Measurements from ENCODE around the gene FLRT1.

- no peak for TF ChIP-seq CTCF (IDR thresholded peaks at IDR 0.05)
- no peak for TF ChIP-seq POLR2A (IDR thresholded peaks at IDR 0.05)
These were observed 9.0 kb upstream of the FLRT1 start for GRCh38 chr11:64026575-64027205.
